ENCODE measurements around the gene MBNL2. TPM values are rescaled to one million over a fixed set of nuclear protein-coding genes. Genes with fewer than 3 reads are reported as not detected.

Gene MBNL2
- total RNA-seq, 2 donors from 2014 or later: 47.5 to 50.8 TPM

DNA sequence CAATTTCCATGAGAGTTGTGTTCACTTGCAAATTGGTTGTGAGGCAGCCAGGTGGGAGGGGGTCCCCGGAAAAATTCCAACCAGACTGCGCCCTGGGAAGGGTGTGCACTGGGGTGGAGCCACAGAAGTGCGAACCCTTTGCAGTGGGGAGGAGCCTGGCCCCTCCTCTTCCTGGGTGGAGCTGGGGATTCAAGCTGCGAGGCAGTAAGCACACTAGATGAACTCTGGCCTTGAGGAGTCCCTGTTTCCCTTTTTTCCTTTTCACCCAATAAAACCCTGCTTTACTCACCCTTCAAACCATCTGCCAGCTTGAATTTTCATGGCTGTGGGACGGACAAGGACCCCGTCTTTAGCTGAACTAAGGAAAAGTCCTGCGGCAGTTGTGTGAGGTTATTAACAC, 31.0 kb upstream of the MBNL2 start:
- H3K27me3 ChIP-seq: no peaks in the 10 kb centered on the region
- no peak overlapping the region for H3K4me3 ChIP-seq
- intact Hi-C loops (cut with DNase I): no loop called here
- H3K9me3 ChIP-seq: no peaks in the 10 kb centered on the region
- TF ChIP-seq, protein P1, sequence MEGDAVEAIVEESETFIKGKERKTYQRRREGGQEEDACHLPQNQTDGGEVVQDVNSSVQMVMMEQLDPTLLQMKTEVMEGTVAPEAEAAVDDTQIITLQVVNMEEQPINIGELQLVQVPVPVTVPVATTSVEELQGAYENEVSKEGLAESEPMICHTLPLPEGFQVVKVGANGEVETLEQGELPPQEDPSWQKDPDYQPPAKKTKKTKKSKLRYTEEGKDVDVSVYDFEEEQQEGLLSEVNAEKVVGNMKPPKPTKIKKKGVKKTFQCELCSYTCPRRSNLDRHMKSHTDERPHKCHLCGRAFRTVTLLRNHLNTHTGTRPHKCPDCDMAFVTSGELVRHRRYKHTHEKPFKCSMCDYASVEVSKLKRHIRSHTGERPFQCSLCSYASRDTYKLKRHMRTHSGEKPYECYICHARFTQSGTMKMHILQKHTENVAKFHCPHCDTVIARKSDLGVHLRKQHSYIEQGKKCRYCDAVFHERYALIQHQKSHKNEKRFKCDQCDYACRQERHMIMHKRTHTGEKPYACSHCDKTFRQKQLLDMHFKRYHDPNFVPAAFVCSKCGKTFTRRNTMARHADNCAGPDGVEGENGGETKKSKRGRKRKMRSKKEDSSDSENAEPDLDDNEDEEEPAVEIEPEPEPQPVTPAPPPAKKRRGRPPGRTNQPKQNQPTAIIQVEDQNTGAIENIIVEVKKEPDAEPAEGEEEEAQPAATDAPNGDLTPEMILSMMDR (IDR thresholded peaks at IDR 0.05): no peak
- TF ChIP-seq POLR2A (IDR thresholded peaks at IDR 0.05): no peak
- no peaks in the 10 kb centered on the region for H3K36me3 ChIP-seq (replicated peaks in 1 of 2; ENCODE audit: insufficient read depth in 1 of 2, low read depth in 2 of 2)
- ATAC-seq: no peak
- WGBS, 2 donors: 82 to 84% methylated on average over 7 of the region's 7 CpGs
- H3K27ac ChIP-seq: no peak overlapping the region
- no peak for DNase-seq
- no peaks in the 10 kb centered on the region for H3K4me1 ChIP-seq

DNA sequence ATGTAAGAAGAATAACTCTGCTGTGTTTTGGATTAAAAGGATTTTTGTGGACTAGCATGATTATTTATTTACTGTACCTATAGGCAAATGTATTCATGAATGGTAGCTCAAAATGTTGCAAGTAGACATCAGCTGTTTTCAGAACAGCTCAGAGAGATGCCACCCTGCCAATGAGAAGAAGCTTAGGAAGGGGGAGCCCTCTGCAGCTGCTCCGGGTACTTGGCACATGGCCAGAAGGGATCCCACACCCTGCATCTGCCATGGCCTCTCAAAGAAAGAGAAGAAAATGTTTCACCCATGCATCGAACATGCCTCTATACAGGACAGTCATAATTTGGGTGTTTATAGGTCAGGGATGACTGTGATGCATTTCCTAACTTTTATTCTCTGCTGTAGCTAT, 30.5 kb upstream of the MBNL2 start:
- no peak overlapping the region for H3K27ac ChIP-seq
- no peaks in the 10 kb centered on the region for H3K9me3 ChIP-seq
- no peak for TF ChIP-seq POLR2A (IDR thresholded peaks at IDR 0.05)
- TF ChIP-seq, protein P1 (IDR thresholded peaks at IDR 0.05): no peak
- no peak overlapping the region for H3K4me3 ChIP-seq
- H3K27me3 ChIP-seq: no peaks in the 10 kb centered on the region
- WGBS, 2 donors: 40 to 41% methylated on average over 2 of the region's 2 CpGs
- ATAC-seq (no peak), DNase-seq (no peak)
- intact Hi-C loops (cut with DNase I): no loop called here
- H3K36me3 ChIP-seq (replicated peaks in 1 of 2; ENCODE audit: insufficient read depth in 1 of 2, low read depth in 2 of 2): no peaks in the 10 kb centered on the region
- no peaks in the 10 kb centered on the region for H3K4me1 ChIP-seq

DNA sequence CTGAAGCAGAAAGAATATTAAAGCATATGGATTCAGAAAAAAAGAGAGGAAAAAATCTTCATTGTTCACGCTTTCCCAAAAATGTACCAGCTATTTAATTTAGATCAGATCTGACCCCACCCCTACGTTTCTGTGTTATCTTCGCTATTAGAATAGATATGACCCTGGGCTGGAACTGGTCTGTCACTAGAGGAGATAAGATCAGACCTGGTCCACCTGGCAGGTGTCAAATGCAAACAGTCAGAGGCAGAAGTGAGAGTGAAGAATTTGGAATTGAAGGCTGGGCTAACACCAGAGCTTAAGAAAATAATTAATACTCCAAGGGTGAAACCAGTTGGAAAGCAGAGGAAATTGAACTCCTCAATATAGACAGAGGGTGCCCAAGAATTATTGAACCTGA, 30.0 kb upstream of the MBNL2 start:
- 35 to 37% methylated on average over 3 of the region's 3 CpGs for WGBS, 2 donors
- ATAC-seq (no peak), DNase-seq (no peak)
- no peaks in the 10 kb centered on the region for H3K36me3 ChIP-seq (replicated peaks in 1 of 2; ENCODE audit: insufficient read depth in 1 of 2, low read depth in 2 of 2)
- no peaks in the 10 kb centered on the region for H3K27me3 ChIP-seq
- no peak overlapping the region for H3K4me3 ChIP-seq
- no peak for TF ChIP-seq POLR2A (IDR thresholded peaks at IDR 0.05)
- TF ChIP-seq, protein P1 (IDR thresholded peaks at IDR 0.05): no peak
- intact Hi-C loops (cut with DNase I): no loop called here
- no peak overlapping the region for H3K27ac ChIP-seq
- no peaks in the 10 kb centered on the region for H3K9me3 ChIP-seq
- H3K4me1 ChIP-seq: no peaks in the 10 kb centered on the region

GRCh38 chr13:97193577-97193976, 28.6 kb upstream of the MBNL2 start:
- H3K27me3 ChIP-seq: no peaks in the 10 kb centered on the region
- H3K4me3 ChIP-seq: no peak overlapping the region
- no peak for DNase-seq
- intact Hi-C loops (cut with DNase I): no loop called here
- 76 to 81% methylated on average over 5 of the region's 5 CpGs for WGBS, 2 donors
- H3K9me3 ChIP-seq: no peaks in the 10 kb centered on the region
- H3K36me3 ChIP-seq (replicated peaks in 1 of 2; ENCODE audit: insufficient read depth in 1 of 2, low read depth in 2 of 2): no peaks in the 10 kb centered on the region
- no peaks in the 10 kb centered on the region for H3K4me1 ChIP-seq
- TF ChIP-seq POLR2A (IDR thresholded peaks at IDR 0.05): no peak
- TF ChIP-seq, protein P1 (IDR thresholded peaks at IDR 0.05): no peak
- ATAC-seq: no peak
- no peak overlapping the region for H3K27ac ChIP-seq

GRCh38 chr13:97194479-97194878, 27.7 kb upstream of the MBNL2 start:
- H3K4me1 ChIP-seq: no peaks in the 10 kb centered on the region
- TF ChIP-seq, protein P1 (IDR thresholded peaks at IDR 0.05): no peak
- TF ChIP-seq POLR2A (IDR thresholded peaks at IDR 0.05): no peak
- ATAC-seq (no peak), DNase-seq (no peak)
- 57 to 69% methylated on average over 6 of the region's 6 CpGs for WGBS, 2 donors
- no peak overlapping the region for H3K27ac ChIP-seq
- no peaks in the 10 kb centered on the region for H3K9me3 ChIP-seq
- intact Hi-C loops (cut with DNase I): no loop called here
- H3K4me3 ChIP-seq: no peak overlapping the region
- H3K36me3 ChIP-seq (replicated peaks in 1 of 2; ENCODE audit: insufficient read depth in 1 of 2, low read depth in 2 of 2): no peaks in the 10 kb centered on the region
- H3K27me3 ChIP-seq: no peaks in the 10 kb centered on the region
